GM23338 (cell line): ENCODE results near the gene RTEL1. TPM values are rescaled to one million over a fixed set of nuclear protein-coding genes. Genes with fewer than 3 reads are reported as not detected.

Experiments
- ATAC-seq: fragments of 200-7000 bp; cut with Tn5 transposase; 3 replicates; pipeline ENCODE4 v1.9.1; 2020
- DNase-seq: peaks from one replicate; pipeline ENCODE4 v3.0.0-alpha.2; 2015; ENCODE audit warnings: low spot score
- H2AFZ ChIP-seq: fragments of 200-600 bp; sonication (generic); 2 replicates; pipeline ENCODE4 v1.8.0; 2016; ENCODE audit warnings: antibody characterized with exemption, mild to moderate bottlenecking, moderate library complexity
- H3F3A ChIP-seq: fragments of 200-600 bp; sonication (generic); replicated peaks from 2 replicates; pipeline ENCODE4 v1.8.0; 2017; ENCODE audit warnings: antibody characterized with exemption, mixed run types, low read depth
- H3K27ac ChIP-seq: fragments of 200-600 bp; sonication (generic); 2 replicates; pipeline ENCODE4 v1.6.1; 2016; ENCODE audit warnings: low read depth
- H3K27me3 ChIP-seq: fragments of 200-600 bp; sonication (generic); 2 replicates; pipeline ENCODE4 v1.8.0; 2016; ENCODE audit warnings: mild to moderate bottlenecking, mixed run types, moderate library complexity; ENCODE audit not compliant: insufficient read depth
- H3K36me3 ChIP-seq: fragments of 200-600 bp; sonication (generic); 2 replicates; pipeline ENCODE4 v1.8.0; 2016; ENCODE audit warnings: mild to moderate bottlenecking; ENCODE audit not compliant: insufficient read depth
- H3K4me1 ChIP-seq: fragments of 200-600 bp; sonication (generic); 2 replicates; pipeline ENCODE4 v1.8.0; 2016; ENCODE audit warnings: mild to moderate bottlenecking, moderate library complexity; ENCODE audit not compliant: insufficient read depth
- H3K4me2 ChIP-seq: fragments of 200-600 bp; sonication (generic); 2 replicates; pipeline ENCODE4 v1.7.1; 2017; ENCODE audit warnings: mixed run types
- H3K4me3 ChIP-seq: fragments of 200-600 bp; sonication (generic); 2 replicates; pipeline ENCODE4 v1.6.1; 2016; ENCODE audit warnings: mixed run types
- H3K79me2 ChIP-seq: fragments of 200-600 bp; sonication (generic); replicated peaks from 2 replicates; pipeline ENCODE4 v1.8.0; 2017; ENCODE audit warnings: mild to moderate bottlenecking; ENCODE audit not compliant: insufficient read depth
- H3K9me2 ChIP-seq: fragments of 200-600 bp; sonication (generic); 2 replicates; pipeline ENCODE4 v1.8.0; 2017; ENCODE audit not compliant: insufficient read depth
- H4K20me1 ChIP-seq: fragments of 200-600 bp; sonication (generic); replicated peaks from 2 replicates; pipeline ENCODE4 v1.8.0; 2017; ENCODE audit warnings: mild to moderate bottlenecking; ENCODE audit not compliant: insufficient read depth
- H3K27ac Mint-ChIP-seq: 2 replicates; pipeline ENCODE4 v1.8.0; 2020; ENCODE audit warnings: inconsistent platforms, mild to moderate bottlenecking, moderate library complexity, mixed read lengths
- H3K27me3 Mint-ChIP-seq: 3 replicates; pipeline ENCODE4 v1.8.0; 2022; ENCODE audit warnings: low read depth, mild to moderate bottlenecking, moderate library complexity, mixed read lengths, inconsistent platforms; ENCODE audit not compliant: insufficient read depth, poor library complexity
- H3K36me3 Mint-ChIP-seq: 3 replicates; pipeline ENCODE4 v1.8.0; 2021; ENCODE audit warnings: low read depth, mild to moderate bottlenecking, inconsistent platforms, moderate library complexity, mixed read lengths
- H3K4me1 Mint-ChIP-seq: 3 replicates; pipeline ENCODE4 v1.8.0; 2020; ENCODE audit warnings: mild to moderate bottlenecking, inconsistent platforms, mixed read lengths
- H3K4me3 Mint-ChIP-seq: 3 replicates; pipeline ENCODE4 v1.8.0; 2021; ENCODE audit warnings: moderate library complexity, mild to moderate bottlenecking, inconsistent platforms, mixed read lengths
- H3K9me3 Mint-ChIP-seq: 3 replicates; pipeline ENCODE4 v1.8.0; 2020; ENCODE audit warnings: moderate library complexity, mild to moderate bottlenecking, inconsistent platforms, mixed read lengths
- CTCF ChIP-seq, 2 experiments: fragments of 200-600 bp in 1 of 2; sonication (generic) in 1 of 2; conservative IDR thresholded peaks; 2 replicates each; pipeline versions ENCODE4 v1.5.1 to v1.6.1; 2016 to 2017; ENCODE audit warnings: antibody characterized with exemption in 2 of 2, low read depth in 2 of 2, mild to moderate bottlenecking in 2 of 2, moderate library complexity in 1 of 2
- EZH2 ChIP-seq: fragments of 200-600 bp; sonication (generic); IDR thresholded peaks from one replicate; pipeline ENCODE4 v1.8.0; 2017; ENCODE audit warnings: antibody characterized with exemption, mild to moderate bottlenecking, low read depth; ENCODE audit not compliant: unreplicated experiment
- EZH2phosphoT487 ChIP-seq: fragments of 200-600 bp; sonication (generic); IDR thresholded peaks from one replicate; pipeline ENCODE4 v1.8.1; 2018; ENCODE audit warnings: antibody characterized with exemption; ENCODE audit not compliant: unreplicated experiment
- JUNB ChIP-seq: IDR thresholded peaks from one replicate; pipeline ENCODE4 v1.6.1; 2016; ENCODE audit warnings: antibody characterized with exemption; ENCODE audit not compliant: unreplicated experiment
- NANOG ChIP-seq: IDR thresholded peaks from 2 replicates; pipeline ENCODE4 v1.6.1; 2016; ENCODE audit warnings: antibody characterized with exemption, borderline replicate concordance
- POLR2AphosphoS5 ChIP-seq: IDR thresholded peaks from 2 replicates; pipeline ENCODE4 v1.6.1; 2016; ENCODE audit warnings: antibody characterized with exemption, low read depth
- REST ChIP-seq: IDR thresholded peaks from one replicate; pipeline ENCODE4 v1.6.1; 2018; ENCODE audit warnings: antibody characterized with exemption; ENCODE audit not compliant: unreplicated experiment
- STAT1 ChIP-seq: IDR thresholded peaks from one replicate; pipeline ENCODE4 v1.6.1; 2016; ENCODE audit warnings: antibody characterized with exemption; ENCODE audit not compliant: unreplicated experiment
- ZNF331 ChIP-seq: fragments of 250-450 bp; sonication (Bioruptor Pico); IDR thresholded peaks from 2 replicates; pipeline ENCODE4 v1.5.0; 2020; ENCODE audit warnings: low read depth, mild to moderate bottlenecking, moderate library complexity
- ZNF462 ChIP-seq: fragments of 250-450 bp; sonication (Bioruptor Pico); IDR thresholded peaks from 2 replicates; pipeline ENCODE4 v1.5.0; 2020; ENCODE audit warnings: mild to moderate bottlenecking, moderate library complexity
- polyA plus RNA-seq: library from polyadenylated mRNA; unstranded; fragments of >200 nt; fragmentation: Nextera tagmentation; extraction: Ambion mirVana; gene quantifications from 2 replicates; pipeline ENCODE4 v1.2.1, GENCODE V29; 2016
- total RNA-seq: library from RNA; depleted of rRNA; stranded (reverse); fragments of >200 nt; shearing (Covaris generic); gene quantifications from 2 replicates; pipeline ENCODE4 v1.2.3, GENCODE V29; 2014

Gene RTEL1
- total and polyA plus RNA-seq, 2 experiments from 2014 or later: 14.2 to 34.5 TPM

GRCh38 chr20:63619086-63619485 is 39.0 kb upstream of the RTEL1 start:
- H3K4me3 ChIP-seq: no peak overlapping the region
- H3K4me2 ChIP-seq: no peak overlapping the region
- H2AFZ ChIP-seq: no peak overlapping the region
- peaks cover 51% of the 10 kb centered on the region for H3K79me2 ChIP-seq
- peaks cover 9% of the 10 kb centered on the region for H3K4me1 Mint-ChIP-seq
- no peaks in the 10 kb centered on the region for H3K27me3 ChIP-seq
- H3K36me3 Mint-ChIP-seq: peaks cover 51% of the 10 kb centered on the region
- peaks cover 8% of the 10 kb centered on the region for H3K27me3 Mint-ChIP-seq
- no peak overlapping the region for H3K4me3 Mint-ChIP-seq
- ATAC-seq (no peak), DNase-seq (no peak)
- peaks cover 16% of the 10 kb centered on the region for H3K9me3 Mint-ChIP-seq
- H3K36me3 ChIP-seq: no peaks in the 10 kb centered on the region; the same call in 1 of the 2 replicates
- H4K20me1 ChIP-seq: no peaks in the 10 kb centered on the region; the same call in 1 of the 2 replicates
- no peak overlapping the region for H3K27ac ChIP-seq
- H3K4me1 ChIP-seq: no peaks in the 10 kb centered on the region; the same call in 1 of the 2 replicates
- H3K27ac Mint-ChIP-seq: no peak overlapping the region
- TF ChIP-seq EZH2phosphoT487: no peak
- TF ChIP-seq EZH2: no peak
- TF ChIP-seq STAT1: no peak
- TF ChIP-seq POLR2AphosphoS5: no peak
- no peaks in the 10 kb centered on the region for H3K9me2 ChIP-seq
- no peaks in the 10 kb centered on the region for H3F3A ChIP-seq

GRCh38 chr20:63619505-63619904 is 38.6 kb upstream of the RTEL1 start:
- DNase-seq (no peak), ATAC-seq (no peak)
- H3K27ac Mint-ChIP-seq: no peak overlapping the region
- H4K20me1 ChIP-seq: no peaks in the 10 kb centered on the region; the same call in 1 of the 2 replicates
- peaks cover 53% of the 10 kb centered on the region for H3K79me2 ChIP-seq
- H3K36me3 ChIP-seq: no peaks in the 10 kb centered on the region; the same call in 1 of the 2 replicates
- H3K4me2 ChIP-seq: no peak overlapping the region
- peaks cover 11% of the 10 kb centered on the region for H3K4me1 Mint-ChIP-seq
- 0 out of 2 replicates have a peak overlapping the region, but pooled peaks have one; percentile 55 for H3K27ac ChIP-seq
- H3K9me2 ChIP-seq: no peaks in the 10 kb centered on the region
- no peaks in the 10 kb centered on the region for H3K27me3 ChIP-seq
- H3F3A ChIP-seq: no peaks in the 10 kb centered on the region
- no peak for TF ChIP-seq NANOG
- no peak for TF ChIP-seq REST
- no peak for TF ChIP-seq JUNB
- no peak for TF ChIP-seq ZNF331 (CRISPR knock-in tag)
- no peak for TF ChIP-seq ZNF462 (CRISPR knock-in tag)
- no peak for TF ChIP-seq CTCF (conservative IDR thresholded peaks at IDR 0.05; ENCODE audit: low read depth in 2 of 2)
- no peak overlapping the region for H3K4me3 Mint-ChIP-seq
- no peak overlapping the region for H3K4me3 ChIP-seq
- H3K36me3 Mint-ChIP-seq: peaks cover 47% of the 10 kb centered on the region
- no peak overlapping the region for H2AFZ ChIP-seq
- peaks cover 12% of the 10 kb centered on the region for H3K9me3 Mint-ChIP-seq
- peaks cover 8% of the 10 kb centered on the region for H3K27me3 Mint-ChIP-seq
- H3K4me1 ChIP-seq: no peaks in the 10 kb centered on the region; the same call in 1 of the 2 replicates
